ENCODE measurements around the gene PPP1R12B. TPM values are rescaled to one million over a fixed set of nuclear protein-coding genes. Genes with fewer than 3 reads are reported as not detected.
"Not testable (repeated sequence)": the region's sequence is repeated elsewhere in the genome, so short reads cannot be mapped to it uniquely, and the experiment has no call there.

The PPP1R12B gene
- total RNA-seq, 1 donor from 2014 or later = 18.2 TPM

DNA sequence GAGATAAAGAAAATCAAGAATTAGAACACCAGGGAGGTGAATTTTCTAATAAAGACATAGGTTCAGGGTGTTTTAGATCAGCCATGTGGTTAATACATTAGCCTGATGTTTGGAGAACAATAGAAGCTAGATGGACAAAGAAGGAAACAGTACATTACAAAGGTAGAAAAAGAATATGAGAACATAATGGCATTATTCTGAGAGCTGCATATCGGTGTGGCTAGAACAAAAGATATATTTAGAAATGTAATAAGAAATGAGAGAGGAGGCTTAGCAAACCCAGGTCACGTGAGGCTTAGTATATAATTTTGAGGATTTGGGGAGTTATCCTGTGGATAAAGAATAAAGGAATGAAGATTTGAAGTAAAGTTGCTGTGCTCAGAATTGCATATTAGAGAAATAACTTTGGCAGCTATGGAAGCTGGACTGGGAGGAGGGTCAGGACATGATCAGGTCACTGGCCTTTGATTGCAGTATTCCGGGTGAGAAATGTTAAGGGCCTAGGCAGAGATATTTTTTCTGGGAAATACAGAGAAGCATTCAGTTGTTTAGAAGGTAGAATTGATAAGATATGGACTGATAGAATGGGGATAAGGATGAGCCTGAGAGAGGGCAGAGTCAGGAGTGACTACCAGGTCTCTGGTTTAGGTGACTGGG is 197.3 kb downstream of the PPP1R12B start:
- not testable (repeated sequence) for H3K9me3 Mint-ChIP-seq (ENCODE audit: low read depth); H3K27me3 Mint-ChIP-seq (ENCODE audit: low read depth); H3K36me3 Mint-ChIP-seq (ENCODE audit: low read depth); H3K27ac Mint-ChIP-seq (ENCODE audit: unreplicated experiment); DNase-seq (ENCODE audit: low spot score); H3K4me3 Mint-ChIP-seq (ENCODE audit: unreplicated experiment)
- peaks cover 34% of the 10 kb centered on the region for H3K4me1 Mint-ChIP-seq (ENCODE audit: low read depth)

- Mint-ChIP-seq H3K27ac (ENCODE audit: unreplicated experiment) (peak overlapping the region; percentile 62), H3K4me1 (ENCODE audit: low read depth) (peaks cover 34% of the 10 kb centered on the region)
- not testable (repeated sequence) for H3K4me3 Mint-ChIP-seq (ENCODE audit: unreplicated experiment); DNase-seq (ENCODE audit: low spot score); H3K9me3 Mint-ChIP-seq (ENCODE audit: low read depth); H3K36me3 Mint-ChIP-seq (ENCODE audit: low read depth); H3K27me3 Mint-ChIP-seq (ENCODE audit: low read depth)
Measured at GRCh38 chr1:202546377-202546776, 197.9 kb downstream of the PPP1R12B start.

GRCh38 chr1:202546796-202547195 is 198.3 kb downstream of the PPP1R12B start:
- H3K27me3 Mint-ChIP-seq (ENCODE audit: low read depth); DNase-seq (ENCODE audit: low spot score); H3K27ac Mint-ChIP-seq (ENCODE audit: unreplicated experiment); H3K4me3 Mint-ChIP-seq (ENCODE audit: unreplicated experiment); H3K36me3 Mint-ChIP-seq (ENCODE audit: low read depth); H3K9me3 Mint-ChIP-seq (ENCODE audit: low read depth): not testable (repeated sequence)
- H3K4me1 Mint-ChIP-seq (ENCODE audit: low read depth) = peaks cover 34% of the 10 kb centered on the region

- Mint-ChIP-seq H3K27ac (ENCODE audit: unreplicated experiment) (no peak overlapping the region), H3K36me3 (ENCODE audit: low read depth) (no peaks in the 10 kb centered on the region), H3K27me3 (ENCODE audit: low read depth) (no peaks in the 10 kb centered on the region), H3K9me3 (ENCODE audit: low read depth) (no peaks in the 10 kb centered on the region), H3K4me1 (ENCODE audit: low read depth) (peaks cover 35% of the 10 kb centered on the region), H3K4me3 (ENCODE audit: unreplicated experiment) (no peak overlapping the region)
- no peak for DNase-seq (ENCODE audit: low spot score)
- TF ChIP-seq CTCF (IDR thresholded peaks at IDR 0.05) = no peak
Measured at GRCh38 chr1:202547215-202547614, 198.7 kb downstream of the PPP1R12B start.

DNA sequence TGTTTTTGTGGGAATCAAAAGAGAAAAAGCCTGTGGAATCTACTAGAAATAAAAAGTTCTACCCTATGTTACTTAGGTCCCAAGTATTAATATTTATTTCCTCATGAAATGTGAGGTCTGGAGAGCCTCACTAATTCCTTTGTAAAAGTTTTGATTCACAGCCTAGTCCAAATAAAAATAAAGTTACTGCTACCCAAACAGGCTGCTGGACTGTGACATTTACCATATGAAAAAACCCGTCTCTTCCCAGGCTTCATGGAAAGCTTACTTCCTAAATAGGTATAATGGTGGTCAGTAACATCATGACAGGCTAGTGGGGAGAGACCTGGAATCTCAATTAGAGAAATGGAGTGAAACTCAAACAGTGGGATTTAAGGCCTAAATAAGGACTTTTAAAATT is 201.6 kb downstream of the PPP1R12B start:
- H3K4me3 Mint-ChIP-seq (ENCODE audit: unreplicated experiment); H3K36me3 Mint-ChIP-seq (ENCODE audit: low read depth); H3K27me3 Mint-ChIP-seq (ENCODE audit: low read depth); H3K27ac Mint-ChIP-seq (ENCODE audit: unreplicated experiment); H3K9me3 Mint-ChIP-seq (ENCODE audit: low read depth); DNase-seq (ENCODE audit: low spot score): not testable (repeated sequence)
- peaks cover 41% of the 10 kb centered on the region for H3K4me1 Mint-ChIP-seq (ENCODE audit: low read depth)

DNA sequence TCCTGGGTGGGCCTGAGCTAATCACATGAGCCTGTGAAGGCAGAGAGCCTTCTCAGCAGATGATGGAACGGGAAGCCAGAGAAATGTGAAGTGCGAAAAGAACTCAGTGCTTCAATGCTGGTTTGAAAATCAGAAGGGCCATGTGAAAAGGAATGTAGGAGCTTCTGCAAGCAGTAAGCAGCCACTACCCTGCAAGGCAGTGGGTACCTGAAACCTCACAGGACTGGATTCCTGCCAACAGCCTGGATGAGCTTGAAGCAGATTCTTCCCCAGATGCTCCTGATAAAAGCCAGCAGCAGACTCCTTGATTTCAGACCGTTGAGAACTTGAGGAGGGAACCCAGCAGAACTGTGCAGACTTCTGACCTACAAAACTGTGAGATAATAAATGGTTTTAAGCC is 203.2 kb downstream of the PPP1R12B start:
- no peak overlapping the region for H3K27ac Mint-ChIP-seq (ENCODE audit: unreplicated experiment)
- H3K4me1 Mint-ChIP-seq (ENCODE audit: low read depth) = peaks cover 29% of the 10 kb centered on the region

GRCh38 chr1:202552615-202553014 is 204.1 kb downstream of the PPP1R12B start:
- Mint-ChIP-seq H3K27ac (ENCODE audit: unreplicated experiment) (peak overlapping the region; percentile 25), H3K4me1 (ENCODE audit: low read depth) (peaks cover 28% of the 10 kb centered on the region)
- not testable (repeated sequence) for DNase-seq (ENCODE audit: low spot score); H3K4me3 Mint-ChIP-seq (ENCODE audit: unreplicated experiment); H3K9me3 Mint-ChIP-seq (ENCODE audit: low read depth); H3K36me3 Mint-ChIP-seq (ENCODE audit: low read depth); H3K27me3 Mint-ChIP-seq (ENCODE audit: low read depth)

More for the DNA sequence above, 203.2 kb downstream of the PPP1R12B start:
- Mint-ChIP-seq H3K4me3 (ENCODE audit: unreplicated experiment) (no peak overlapping the region), H3K27me3 (ENCODE audit: low read depth) (no peaks in the 10 kb centered on the region), H3K9me3 (ENCODE audit: low read depth) (no peaks in the 10 kb centered on the region), H3K36me3 (ENCODE audit: low read depth) (no peaks in the 10 kb centered on the region)
- no peak for DNase-seq (ENCODE audit: low spot score)
- no peak for TF ChIP-seq CTCF (IDR thresholded peaks at IDR 0.05)

- not testable (repeated sequence) for H3K4me3 Mint-ChIP-seq (ENCODE audit: unreplicated experiment); DNase-seq (ENCODE audit: low spot score); H3K27me3 Mint-ChIP-seq (ENCODE audit: low read depth); H3K36me3 Mint-ChIP-seq (ENCODE audit: low read depth); H3K9me3 Mint-ChIP-seq (ENCODE audit: low read depth)
- Mint-ChIP-seq H3K4me1 (ENCODE audit: low read depth) (peaks cover 28% of the 10 kb centered on the region), H3K27ac (ENCODE audit: unreplicated experiment) (peak overlapping the region; percentile 25)
Measured at GRCh38 chr1:202553078-202553477, 204.6 kb downstream of the PPP1R12B start.

All from chondrocyte (in vitro differentiated cells).